HG03159 (cell line): ENCODE data around the gene PARD3.

ENCODE experiments used
- ATAC-seq: cut with Tn5 transposase; IDR thresholded peaks from one replicate; pipeline ENCODE4 v1.9.1; 2021; ENCODE audit warnings: mild to moderate bottlenecking, moderate library complexity; ENCODE audit not compliant: unreplicated experiment

The PARD3 gene

DNA sequence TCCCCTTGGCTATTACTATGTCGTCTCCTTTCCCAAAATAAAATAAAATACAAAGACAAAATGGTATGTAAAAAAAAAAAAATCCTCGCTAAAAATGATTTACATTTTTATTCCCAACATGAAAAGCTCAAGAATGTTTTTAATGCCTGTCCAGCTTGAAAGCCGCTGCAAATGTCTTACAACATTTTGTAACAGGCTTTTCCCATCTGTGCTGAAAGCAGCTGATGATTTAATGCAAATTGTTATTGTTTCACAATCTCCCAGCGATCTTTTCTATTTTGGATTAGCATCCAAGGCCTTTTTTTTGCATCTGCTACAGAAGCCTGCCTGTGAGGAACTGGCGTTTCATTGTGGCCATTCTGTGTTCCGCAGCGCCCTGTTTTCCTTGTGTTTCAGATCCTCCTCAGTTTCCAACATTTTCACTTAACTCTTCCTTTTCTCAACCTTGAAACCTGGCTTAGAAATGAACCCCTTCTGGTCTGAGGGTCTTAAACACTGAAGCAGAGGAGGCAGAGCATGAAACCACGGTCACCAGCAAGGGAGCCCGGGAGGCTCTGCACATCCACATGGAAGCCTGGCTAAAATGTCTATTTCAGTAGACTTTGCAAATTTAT, 712.1 kb downstream of the PARD3 start:
- ATAC-seq: no peak

DNA sequence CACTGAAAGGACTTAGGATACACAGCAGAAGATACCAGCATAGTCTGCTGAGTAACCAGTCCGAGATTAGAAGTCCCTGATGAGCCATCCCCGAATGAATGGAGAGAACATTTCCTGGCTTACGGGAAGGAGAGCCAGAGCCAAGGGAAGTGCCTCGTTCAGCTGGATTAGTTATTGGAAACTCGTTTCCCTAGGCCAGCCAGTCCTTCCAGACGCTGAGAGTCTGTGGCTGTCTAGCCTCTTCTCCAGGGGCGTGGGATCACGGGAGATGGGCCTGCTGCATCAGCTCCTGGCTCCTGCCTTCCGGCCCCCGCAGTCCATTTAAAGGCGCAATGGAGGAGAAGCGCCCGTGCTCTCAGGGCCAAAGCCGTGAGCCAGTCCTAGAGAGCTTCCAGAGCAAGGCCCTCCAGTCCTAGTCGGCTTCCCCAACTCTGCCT, 712.8 kb downstream of the PARD3 start:
- no peak for ATAC-seq

DNA sequence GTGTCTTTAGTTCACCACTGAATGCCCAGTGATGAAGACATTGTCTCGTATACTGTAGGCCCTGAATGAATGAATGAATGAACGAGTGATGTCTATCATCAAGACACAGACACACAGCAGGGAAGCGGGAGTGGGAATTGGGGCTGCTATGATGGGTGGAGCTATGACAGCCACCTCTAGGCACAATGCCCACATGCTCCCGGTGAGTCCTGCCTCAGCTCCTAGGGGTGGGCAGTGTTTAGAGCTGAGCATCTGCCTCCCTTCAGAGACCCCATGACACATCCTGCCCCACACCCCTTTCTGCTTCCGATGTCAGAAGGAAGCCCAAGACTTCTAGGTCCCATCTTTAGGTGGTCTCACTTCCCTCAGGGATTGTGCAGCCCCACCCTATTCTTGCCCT, 714.1 kb downstream of the PARD3 start:
- ATAC-seq: no peak

DNA sequence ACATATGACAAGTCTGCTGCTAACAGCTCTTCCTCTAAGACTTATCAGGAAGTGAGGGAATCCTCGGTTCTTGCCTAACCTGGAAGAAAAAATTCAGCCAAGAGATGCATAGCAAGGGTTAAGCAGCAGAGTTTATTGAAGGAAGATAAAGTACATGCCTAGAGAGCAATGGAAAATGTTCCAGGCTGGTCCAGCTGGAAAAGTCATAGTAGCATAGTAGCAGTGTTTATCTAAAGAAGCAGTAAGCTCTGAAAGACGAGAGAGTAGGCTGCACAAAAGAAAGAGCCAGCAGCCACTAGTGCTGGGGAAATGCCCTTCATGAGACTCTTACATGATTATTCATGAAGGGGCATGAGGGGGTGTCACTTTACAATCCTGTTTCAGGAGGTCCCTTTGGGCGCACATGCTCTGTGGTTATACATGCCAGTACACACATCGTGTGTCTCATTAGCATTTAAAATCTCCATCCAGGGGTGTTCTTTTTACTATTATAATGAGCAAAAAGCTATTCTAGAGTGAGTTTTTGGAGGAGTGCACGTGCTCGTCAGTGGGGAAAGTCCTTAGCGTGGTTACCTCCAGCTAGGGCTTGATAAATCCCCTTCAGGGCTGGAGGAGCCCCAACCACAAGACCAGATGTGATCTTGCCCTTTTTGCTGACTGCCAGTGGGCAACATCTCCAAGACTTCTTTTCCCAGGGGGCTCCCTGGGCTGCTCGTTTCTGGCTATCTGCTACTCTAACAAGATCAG, 716.1 kb downstream of the PARD3 start:
- no peak for ATAC-seq

DNA sequence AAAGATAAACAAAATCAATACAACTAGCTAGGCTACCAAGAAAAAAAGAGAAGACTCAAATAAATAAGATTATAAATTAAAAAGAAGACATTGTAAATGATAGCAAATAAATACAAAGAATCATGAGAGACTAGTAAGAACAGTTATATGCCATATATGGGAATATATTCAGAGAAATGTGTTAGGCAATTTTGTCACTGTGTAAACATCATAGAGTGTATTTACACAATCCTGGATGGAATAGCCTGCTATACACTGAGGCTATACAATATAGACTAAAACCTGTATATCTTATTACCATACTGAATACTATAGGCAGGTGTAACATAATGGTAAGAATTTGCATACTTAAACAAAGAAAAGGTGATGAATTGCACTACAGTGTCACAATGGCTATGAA, 717.4 kb downstream of the PARD3 start:
- no peak for ATAC-seq

DNA sequence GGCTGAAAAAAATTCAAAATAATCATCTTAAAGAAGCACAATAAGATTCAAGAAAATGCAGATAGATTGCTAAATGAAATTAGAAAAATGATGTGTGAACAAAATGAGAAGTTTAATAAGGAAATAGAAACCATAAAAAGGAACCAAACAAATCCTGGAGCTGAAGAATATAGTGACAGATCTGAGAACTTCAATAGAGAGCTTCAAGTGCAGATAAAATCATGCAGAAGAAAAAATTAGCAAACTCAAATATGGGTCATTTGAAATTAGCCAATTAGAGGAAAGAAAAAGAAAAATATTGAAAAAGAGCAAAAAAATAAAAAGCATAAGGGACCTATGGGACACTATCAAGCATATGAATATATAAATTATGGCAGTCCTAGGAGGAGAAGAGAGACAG, 720.1 kb downstream of the PARD3 start:
- ATAC-seq: no peak

DNA sequence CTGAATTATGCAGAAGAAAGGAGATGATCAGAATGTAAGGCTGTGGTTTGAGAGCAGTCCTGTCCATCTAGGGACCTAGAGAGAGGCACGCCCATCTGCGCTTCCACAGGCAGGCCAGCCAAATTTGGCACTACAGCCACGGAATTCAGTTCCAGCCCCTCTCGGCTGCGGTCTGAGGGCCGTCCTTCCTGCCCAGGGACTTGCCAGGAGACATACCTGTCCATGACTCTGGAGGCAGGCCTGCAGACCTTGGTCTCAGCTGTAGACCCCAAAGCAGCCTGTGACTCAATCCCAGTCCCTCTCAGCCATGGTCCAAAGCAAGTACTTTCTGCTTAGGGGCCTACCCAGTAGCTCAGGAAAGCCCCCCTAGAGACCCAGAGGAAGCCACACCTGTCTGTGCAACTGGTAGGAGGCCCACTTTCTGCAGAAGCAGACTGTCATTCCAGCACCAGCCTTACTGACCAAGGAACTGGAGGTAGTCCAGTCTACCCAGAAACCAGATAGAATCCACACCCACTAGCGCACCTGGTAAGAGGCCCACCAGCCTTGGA, 720.9 kb downstream of the PARD3 start:
- no peak for ATAC-seq

DNA sequence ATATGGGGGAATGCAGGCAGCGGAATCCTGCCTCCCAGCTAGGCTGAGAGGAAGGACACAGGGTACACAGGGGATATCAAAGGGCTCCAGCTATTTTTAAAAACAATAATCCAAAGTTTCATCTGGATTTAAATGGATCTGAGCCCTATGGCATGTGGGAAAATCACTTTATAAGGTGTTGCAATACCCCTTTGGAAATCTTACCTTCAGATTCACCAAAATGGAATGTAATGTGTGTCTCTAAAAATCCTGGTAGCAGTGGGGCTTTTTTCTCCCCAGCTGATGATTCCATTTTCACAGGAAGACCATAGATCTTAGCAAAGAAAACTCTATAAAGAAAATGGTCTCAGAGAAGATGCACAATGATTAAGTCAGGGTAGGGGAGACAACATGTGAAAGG, 722.2 kb downstream of the PARD3 start:
- ATAC-seq: no peak

DNA sequence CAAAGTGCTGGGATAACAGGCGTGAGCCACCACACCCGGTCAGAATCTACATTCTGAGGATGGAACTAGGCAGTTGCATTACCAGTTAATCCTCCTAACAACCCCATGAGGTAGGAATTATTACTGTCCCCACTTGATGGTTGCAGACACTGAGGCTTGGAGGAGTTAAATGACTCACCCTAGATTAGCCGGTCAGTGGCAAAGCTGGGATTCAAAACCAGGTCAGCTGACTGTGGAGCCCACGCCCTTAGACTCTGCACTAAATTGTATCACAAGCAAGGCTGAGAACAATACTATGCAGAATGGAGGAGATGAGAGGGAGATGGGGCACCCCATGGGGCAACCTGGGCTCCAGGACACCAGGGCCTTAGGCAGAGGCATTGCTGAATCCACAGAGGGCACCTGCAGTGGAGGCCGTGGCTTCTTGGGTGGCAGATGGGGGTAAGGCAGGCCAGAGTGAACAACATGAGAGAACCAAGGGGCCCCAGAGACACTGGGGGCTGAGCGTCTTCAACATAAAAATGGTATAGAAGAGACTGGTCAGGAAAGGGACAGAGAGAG, 723.4 kb downstream of the PARD3 start:
- no peak for ATAC-seq

DNA sequence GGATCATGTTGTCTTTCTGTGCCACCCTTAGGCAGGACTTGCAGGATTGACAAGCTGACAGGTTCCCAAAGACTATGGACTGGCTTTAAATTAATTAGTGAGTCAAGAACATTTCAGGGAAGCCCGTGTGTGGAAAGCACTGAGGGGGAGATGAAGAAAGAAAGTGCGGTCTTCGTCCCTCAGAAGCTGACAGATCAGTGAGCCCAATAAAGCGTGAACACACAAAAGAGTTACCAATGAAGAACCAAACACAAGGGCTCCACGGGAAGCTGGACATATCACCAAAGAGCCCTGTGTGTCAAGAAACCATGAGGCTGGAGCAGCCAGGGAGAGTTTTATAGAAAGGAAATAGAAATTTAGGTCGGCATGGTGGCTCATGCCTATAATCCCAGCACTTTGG, 725.8 kb downstream of the PARD3 start:
- ATAC-seq: no peak

DNA sequence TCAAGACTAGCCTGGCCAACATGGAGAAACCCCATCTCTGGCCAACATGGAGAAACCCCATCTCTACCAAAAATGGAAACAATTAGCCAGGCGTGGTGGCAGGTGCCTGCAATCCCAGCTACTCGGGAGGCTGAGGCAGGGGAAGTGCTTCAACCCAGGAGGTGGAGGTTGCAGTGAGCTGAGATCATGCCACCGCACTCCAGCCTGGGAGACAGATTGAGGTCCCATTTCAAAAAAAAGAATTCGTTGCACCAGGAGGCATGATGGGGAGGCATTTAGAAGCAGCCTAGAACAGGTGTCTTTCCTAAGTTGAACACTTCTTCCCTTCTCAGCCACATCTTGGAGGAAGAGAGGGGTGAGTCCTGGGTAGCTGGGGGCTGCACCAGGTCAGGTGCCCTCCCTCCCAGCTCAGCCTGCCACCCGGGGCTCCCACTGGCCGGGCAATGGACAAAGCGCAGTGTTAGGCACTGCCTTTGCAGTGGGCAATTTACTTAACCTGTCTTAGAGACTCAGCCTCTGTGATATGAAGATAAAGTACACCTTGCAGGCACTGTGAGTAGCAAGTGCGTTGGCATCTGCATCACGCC, 726.8 kb downstream of the PARD3 start:
- no peak for ATAC-seq

DNA sequence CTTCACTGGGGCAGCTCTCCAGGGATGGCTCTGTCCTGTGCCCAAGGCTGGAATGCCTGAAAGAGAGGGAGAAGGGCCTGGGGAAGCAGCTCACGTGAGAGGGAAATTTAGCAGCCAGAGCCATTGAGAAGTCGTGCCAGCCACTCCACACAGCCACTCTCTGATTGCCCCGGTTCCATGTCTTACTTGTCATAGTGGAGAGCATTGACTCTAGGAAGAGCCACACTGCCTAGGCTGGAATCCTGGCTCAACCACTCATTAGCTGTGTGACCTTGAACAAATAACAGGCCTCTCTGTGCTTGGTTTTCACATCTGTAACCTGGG, 728.0 kb downstream of the PARD3 start:
- ATAC-seq: no peak

DNA sequence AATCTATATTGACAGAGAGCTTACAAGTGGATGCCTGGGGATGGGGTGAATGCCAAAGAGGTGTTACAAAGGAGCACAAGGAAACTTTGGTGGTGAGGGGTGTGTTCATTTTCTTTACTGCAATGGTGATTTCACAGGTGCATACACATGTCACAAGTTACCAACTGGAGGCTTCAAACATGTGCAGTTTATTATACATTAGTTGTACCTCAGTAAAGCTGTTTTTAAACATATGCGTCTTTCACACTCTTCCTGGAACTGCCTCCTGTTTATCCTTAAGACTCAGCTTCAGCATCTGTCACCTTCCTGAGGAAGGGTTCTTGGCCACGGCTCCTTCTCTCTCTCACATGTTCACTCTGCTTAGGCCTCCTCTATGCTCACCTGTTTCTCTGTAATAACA, 731.5 kb downstream of the PARD3 start:
- ATAC-seq: no peak

DNA sequence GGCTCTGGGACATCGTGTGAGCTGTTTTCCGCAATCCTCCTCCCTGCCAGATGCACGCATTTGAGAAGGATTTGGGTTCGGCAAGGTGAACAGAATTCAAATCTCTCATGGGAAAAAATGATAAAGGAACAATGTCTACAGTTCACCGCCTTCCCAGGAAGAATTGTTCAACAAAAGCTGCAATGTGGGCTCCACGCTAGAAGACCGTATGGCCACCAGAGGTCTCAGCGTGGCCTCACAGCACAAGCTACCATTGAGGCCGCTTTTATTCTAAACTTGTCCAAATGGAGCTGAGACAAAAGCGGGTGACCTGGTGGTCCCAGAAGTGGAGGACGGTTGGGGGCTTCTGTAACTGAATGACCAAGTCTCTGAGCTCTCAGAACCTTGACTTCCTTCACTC, 733.1 kb downstream of the PARD3 start:
- no peak for ATAC-seq

DNA sequence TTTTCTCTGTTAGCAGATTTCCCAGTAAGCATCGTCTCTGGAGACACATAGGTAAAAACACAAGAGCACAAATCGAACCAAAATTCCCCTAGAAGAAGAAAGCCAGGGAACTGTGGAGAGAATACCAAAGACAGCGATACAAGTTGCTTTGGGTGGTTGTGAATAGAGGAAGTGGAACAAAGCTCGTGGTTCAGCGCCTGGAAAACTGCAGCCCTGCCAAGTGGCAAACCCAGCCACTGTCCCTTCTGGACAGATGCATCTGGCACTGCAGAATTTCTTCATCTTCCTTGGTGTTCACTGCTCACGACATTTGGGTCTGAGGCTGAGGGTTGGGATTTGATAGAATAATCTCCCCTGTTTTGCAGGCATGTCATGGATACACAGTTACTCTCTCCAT, 733.8 kb downstream of the PARD3 start:
- no peak for ATAC-seq

DNA sequence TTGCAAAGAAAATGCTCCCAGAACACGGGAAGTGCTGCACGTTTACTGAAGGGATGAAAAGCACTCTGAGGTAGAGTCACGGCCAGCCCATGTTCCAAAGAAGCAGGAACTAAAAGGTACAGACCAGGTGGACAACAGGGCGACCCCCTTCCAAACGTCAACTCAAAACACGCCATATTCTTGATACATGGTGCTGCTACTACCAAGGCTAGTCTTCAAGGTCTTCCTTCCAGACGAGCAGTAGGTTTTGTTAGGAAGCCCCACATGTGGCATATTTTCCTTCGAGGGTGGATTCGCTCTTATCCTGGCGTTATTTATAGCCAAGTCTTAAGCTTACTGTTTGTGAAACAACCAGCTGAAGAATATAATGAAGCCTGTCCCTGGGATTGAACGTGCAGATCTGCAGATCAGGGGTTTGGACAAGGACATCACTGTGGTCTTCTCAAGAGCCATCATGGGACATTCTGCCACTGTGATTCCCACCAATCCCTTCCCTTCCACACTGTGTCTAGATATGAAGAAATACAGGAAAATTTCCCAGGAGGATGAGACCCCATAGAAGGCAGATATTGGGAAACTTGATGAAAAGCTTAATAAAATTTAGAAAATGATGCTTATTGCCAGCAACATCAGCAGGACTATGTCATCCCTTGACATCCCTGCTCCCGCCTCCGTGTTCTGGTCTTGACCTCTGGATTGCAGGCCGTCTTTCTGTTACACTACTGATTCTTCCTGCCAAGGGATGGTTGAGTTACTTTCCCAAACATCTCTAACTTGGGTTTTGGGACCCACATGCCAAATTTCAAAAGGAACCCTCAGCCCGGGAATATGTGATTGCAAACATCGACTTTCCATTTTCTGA, 734.4 kb downstream of the PARD3 start:
- ATAC-seq: no peak

DNA sequence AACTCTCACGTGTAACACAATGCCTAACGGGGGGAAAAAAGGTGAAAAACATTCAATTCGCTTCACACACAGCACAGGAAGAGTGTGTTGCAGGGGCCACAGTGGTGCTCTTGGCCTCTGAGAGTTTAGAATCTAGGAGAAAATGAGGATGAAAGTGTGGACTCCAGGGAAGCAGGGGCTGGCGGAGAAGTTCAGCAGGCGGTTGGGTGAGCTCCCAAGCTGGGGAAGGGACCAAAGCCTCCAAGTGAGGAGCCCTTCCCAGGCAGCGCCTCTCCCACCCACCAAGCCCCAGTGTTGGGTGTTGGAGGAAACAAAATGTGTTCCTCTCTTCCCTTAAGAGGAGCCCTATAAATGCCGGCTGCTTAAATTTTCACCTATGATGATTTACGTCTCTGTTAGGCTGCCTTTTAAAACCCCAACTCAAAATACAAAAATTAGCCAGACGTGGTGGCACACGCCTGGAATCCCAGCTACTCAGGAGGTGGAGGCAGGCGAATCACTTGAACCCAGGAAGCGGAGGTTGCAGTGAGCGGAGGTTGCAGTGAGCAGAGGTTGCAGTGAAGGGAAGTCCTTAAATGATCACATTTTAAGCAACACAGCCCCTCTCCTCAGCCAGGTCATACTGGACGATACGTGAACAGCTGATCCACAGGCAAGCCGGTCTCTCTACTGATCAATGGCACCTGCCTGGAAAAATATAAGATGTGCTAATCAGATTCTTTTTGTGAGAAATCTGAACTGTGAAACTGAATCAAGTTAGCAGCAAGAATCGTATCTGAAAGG, 735.2 kb downstream of the PARD3 start:
- no peak for ATAC-seq

DNA sequence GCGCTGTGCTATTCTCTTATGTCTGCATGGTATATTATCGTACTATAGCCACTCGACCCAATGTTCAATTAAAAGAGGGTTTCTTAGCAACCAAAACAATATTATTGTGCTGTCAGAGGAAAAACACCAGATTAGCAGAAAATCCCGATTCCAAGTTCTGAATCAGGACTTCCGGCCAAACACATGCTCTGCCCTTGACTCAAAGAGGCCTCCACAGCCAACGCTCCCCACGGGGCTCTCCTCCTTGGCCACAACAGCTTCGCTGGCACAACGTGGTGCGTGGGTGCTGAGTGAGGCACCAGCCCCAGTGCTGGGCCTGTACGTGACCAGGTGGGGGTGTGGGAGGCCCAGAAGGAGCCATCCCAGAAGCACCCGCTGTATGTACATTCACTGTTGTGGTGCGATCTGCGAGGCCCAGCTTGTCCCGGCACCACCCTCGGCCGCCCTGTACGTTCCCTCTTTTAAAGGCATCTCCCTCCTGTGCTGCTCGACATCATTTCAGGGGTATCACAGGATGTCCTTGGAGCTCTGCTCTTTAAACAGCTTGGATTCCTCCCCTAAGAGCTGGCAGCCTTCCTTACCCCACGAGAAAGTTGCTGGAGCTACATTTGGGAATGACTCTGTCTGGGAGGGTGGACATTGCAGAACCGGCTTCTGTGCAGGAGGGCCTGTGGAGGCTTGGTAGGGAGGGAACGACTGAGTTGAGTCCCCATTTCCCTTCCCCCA, 736.2 kb downstream of the PARD3 start:
- ATAC-seq: no peak

DNA sequence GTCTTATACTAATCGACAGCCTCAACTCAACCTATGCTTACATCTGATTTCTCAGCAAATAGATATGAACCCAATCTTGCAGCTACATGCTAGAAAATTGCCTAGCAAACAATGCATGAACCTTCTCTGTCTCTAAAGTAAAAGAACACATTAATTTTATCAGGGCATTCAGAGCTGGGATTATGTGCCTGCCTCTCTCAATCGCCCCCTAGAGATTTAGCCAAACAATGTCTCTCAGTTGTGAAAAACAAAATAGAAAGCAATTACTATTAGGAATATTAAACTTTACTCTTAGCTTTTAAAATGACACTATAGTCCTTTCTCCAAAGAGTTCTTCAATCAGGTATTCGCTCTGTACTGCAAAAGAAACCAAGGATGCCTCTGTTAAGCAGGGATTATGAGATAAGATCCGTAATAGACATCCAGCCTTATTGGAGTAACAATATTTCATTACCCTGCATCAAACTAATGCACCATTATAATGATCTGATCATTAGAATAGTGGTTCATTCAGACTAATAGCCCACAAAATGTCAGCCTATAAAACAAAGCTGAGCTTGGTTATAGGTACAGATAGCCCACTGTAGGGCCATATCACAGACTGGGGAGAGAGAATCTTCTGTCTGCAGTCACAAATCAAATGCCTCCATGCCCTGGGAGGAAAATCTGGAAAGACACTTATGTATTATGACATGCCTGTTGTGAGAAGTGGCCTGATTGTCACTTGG, 736.9 kb downstream of the PARD3 start:
- no peak for ATAC-seq
